ENCODE data around the gene VPS13A.

Gene VPS13A

GRCh38 chr9:77177143-77177893, at the start of gene VPS13A:
TSS of gene VPS13A (plus strand) at chr9:77177534. CDS start at chr9:77177705, 171 bp downstream.
- DNase-seq = peak; percentile 72 to 93

DNA sequence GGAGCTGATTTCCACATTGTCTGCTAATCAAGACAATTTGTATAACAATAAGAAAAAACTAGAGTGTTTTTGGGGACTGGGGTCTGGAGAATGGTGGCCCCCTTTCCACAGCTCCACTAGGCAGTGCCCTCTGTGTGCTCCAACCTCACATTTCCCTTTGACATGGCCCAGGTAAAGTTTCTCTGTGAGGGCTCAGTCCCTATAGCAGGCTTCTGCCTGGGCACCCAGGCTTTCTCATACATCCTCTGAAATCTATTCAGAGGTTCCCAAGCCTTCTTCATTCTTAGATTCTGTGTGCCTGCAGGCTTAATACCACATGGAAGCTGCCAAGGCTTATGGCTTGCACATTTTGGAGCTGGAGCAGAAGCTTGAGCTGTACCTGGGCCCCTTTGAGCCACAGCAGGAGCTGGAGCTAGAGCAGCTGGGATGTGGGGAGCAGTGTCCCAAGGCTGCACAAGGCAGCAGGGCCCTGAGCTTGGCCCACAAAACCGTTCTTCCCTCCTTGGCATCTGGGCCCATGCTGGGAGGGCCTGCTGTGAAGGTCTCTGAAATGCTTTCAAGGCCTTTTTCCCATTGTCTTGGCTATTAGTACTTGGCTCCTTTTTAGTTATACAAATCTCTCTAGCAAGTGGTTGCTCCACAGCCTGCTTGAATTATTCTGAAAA, 49.1 kb upstream of the VPS13A start:
- DNase-seq = no peak

DNA sequence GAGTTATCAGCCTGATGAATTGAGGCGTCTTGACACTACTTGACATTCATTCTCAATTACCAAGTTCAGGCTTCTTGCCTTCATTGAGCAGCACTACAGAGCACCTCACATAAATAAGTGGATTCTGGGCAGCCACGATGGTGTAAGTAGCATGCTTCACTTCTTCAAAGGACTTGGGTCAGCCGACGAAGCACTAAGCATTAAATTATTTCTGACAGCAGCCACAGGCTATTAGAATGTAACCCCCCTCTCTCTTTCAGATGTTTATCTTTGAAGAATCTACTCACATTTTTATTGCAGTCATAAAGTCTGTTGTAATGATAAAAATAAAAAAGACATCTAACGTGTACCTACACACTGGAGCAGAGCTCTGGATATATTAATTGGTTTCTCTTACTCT, 45.9 kb upstream of the VPS13A start:
- DNase-seq = no peak

GRCh38 chr9:77133011-77133410, 44.3 kb upstream of the VPS13A start:
- no peak for DNase-seq

DNA sequence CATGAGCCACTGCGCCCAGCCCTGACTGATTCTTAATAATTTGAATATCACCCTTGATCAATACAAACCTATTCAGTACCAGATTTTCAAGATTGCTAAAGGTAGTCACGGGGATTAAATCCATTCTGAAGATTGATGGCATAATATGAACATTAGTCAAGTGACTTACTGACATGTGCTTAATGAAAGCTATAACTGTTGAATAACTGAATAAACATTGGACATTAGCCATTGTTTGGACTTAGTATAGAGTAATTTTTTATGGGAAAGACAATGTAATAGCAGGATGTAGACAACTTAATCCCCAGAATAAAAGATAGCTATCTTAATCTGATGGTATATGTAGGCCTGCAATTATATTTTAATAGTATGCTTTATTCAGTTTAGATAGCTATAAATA, 35.0 kb upstream of the VPS13A start:
- no peak for DNase-seq

GRCh38 chr9:77149879-77150278, 27.5 kb upstream of the VPS13A start:
- no peak for DNase-seq

GRCh38 chr9:77152289-77152688, 25.0 kb upstream of the VPS13A start:
- no peak for DNase-seq

- DNase-seq = no peak
These were observed 20.5 kb upstream of the VPS13A start for GRCh38 chr9:77156646-77157371.

DNA sequence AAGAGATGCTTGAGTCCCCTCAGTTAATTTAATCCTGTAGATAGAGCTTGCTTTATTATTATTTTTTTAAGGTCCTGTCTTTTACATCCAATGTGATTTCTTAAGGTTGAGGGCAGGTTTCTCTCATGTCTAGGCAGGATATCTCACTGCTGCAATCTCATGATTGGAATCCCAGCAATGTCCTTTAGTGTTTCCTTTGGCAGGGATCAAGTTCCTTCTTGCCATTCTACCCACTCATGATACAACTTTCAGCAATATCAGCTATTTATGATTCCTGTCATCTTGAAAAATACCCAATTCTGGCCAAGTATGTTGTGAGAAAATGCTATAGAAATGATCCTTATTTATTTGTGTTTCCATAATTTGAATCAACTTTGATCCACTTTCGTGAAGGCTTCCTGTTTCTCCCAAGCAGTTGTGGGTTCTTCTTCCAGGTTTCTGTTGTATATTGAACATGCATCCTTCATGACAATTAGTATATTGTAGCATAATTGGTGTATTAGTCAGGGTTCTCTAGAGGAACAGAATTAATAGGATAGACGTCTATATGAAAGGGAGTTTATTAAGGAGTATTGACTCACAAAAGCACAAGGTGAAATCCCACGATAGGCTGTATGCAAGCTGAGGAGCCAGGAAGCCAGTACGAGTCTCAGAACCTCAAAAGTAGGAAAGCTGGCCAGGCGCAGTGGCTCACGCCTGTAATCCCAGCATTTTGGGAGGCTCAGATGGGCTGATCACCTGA, 18.4 kb upstream of the VPS13A start:
- DNase-seq = no peak

DNA sequence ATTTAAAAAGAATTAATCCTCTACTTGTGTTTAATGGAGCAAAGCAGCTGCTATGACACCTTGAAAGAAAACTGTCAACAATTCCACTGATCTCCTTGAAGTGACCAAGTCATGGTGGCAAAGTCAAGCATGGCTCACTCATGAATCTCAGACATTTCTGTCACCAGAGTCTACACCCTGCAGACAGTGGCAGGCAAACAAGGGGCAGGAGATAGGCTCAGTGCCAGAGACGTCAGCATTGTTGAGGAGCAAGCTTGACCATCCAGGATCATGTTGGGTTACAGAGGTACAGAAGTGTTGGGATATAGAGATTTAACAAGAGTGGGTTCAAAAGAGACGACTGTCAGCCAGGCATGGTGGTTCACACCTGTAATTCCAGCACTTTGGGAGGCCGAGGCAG, 16.1 kb upstream of the VPS13A start:
- DNase-seq = no peak

GRCh38 chr9:77161966-77162365, 15.4 kb upstream of the VPS13A start:
- DNase-seq = no peak

DNA sequence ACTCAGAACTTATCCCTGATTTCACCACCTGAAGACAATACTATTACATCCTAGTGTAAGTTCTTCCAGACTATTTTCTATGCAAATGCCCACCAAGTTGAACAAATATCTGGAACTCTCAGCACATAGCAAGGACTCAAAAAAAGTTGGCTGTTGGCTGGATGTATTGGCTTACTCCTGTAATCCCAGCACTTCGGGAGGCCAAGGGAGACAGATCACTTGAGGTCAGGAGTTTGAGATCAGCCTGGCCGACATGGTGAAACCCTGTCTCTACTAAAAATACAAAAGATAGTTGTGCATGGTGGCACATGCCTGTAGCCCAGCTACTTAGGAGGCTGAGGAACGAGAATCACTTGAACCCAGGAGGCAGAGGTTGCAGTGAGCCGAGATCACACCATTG, 15.0 kb upstream of the VPS13A start:
- DNase-seq = no peak

- DNase-seq = no peak
These were observed 13.4 kb upstream of the VPS13A start for GRCh38 chr9:77163884-77164283.

GRCh38 chr9:77166193-77166592, 11.1 kb upstream of the VPS13A start:
- no peak for DNase-seq

GRCh38 chr9:77170991-77171699, 6.2 kb upstream of the VPS13A start:
- no peak for DNase-seq

- DNase-seq = no peak
These were observed 2.2 kb upstream of the VPS13A start for GRCh38 chr9:77175151-77175550.

DNA sequence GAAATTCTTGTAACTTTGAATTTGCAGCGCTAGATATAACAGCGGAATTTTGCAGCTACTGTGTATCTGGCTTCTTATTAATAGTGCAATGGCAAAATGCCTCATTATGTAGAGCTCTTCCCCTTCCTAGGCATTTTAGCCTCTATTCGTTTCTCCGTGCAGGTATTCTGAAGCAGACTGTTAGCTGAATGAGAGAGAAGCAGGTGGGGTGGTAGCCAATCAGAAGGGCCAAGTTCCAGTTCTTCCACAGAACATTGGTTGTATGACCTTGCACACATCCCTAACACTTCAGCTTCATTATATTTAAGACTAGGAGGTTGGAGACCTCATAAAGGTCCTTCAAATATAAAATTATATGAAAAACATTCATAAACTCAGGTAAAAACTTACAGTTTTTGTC, 1.2 kb upstream of the VPS13A start:
- no peak for DNase-seq

DNA sequence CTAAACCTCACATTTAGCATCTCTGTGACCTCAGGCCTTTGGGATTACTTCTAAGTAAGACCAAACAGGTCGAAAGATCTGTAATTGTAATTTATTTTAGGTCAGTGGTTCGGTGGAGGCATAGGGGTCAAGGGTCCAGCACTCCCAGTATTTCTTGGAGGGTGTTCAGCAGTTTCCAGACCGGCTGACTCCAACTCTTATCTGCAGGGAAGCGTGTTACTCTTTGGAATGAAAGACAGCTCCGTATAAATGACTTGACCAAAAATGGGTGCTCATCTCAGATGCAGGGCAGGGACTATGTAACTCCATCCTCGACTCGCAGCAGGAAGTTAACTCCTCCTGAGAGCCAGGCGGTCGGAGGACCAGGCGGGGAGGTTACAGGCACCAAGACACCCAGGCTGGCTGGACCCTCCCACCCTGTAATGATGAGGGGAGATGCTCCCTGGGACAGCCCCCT, 620 bp upstream of the VPS13A start:
- DNase-seq = no peak

GRCh38 chr9:77177894-77178794, 810 bp downstream of the VPS13A start:
- DNase-seq = no peak

- DNase-seq = no peak
These were observed 2.7 kb downstream of the VPS13A start for GRCh38 chr9:77180056-77180455.

DNA sequence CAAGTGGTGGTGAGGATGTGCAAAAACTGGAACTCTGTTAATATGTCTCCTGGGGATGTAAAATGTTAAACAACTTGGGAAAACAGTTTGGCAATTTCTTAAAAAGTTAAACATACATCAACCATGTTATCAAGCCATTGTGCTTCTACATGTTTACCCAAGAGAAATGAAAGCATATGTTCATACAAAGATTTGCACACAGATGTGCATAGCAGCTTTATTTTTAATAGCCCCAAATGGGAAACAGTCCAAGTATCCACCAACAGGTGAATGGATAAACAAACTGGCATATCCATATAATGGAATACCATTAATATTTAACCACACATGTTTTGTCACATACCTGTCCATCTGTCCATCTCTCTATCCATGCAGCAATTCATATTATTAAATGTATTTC, 6.2 kb downstream of the VPS13A start:
- no peak for DNase-seq
